HS-27A (cell line): ENCODE results near the gene RNASE13.

Experiments used
- DNase-seq: peaks from one replicate; pipeline ENCODE4 v3.0.0-alpha.2; 2012; ENCODE audit warnings: low read depth, missing footprints

The RNASE13 gene

DNA sequence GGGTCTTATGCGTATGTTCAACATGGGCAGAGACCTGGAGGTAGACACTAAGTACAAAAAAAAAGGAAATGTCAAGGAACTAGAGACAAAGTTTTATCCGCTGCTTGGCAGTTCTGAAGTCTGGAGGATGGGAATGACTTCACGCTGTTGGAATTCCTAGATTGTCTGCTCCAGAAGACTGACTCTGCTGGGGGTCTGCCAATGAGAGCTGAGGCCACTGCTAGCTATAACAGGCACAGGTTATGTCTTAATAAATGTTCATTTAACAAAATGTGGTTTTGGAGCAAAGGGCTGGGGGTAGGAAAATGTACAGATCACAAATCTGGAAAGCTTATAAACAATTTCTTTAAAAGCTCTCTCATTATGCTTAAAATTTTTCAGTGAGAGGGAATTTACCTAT lies 28.9 kb upstream of the RNASE13 start:
- DNase-seq: no peak

DNA sequence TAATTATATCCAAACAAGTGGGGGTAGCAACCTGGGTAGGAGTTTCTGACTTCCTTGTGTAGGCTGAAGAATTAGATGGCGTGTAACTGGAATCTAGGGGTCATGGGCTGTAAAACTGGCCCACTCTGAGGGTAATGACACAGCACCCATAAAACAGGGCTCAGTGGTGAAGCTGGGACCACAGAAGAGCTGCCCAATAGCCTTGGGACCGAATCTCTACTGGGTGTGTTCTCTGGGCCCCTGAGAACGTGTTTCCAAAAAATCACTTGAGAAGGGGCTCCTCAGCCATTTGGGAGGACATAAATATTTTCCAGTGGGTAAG lies 26.7 kb upstream of the RNASE13 start:
- DNase-seq: no peak

DNA sequence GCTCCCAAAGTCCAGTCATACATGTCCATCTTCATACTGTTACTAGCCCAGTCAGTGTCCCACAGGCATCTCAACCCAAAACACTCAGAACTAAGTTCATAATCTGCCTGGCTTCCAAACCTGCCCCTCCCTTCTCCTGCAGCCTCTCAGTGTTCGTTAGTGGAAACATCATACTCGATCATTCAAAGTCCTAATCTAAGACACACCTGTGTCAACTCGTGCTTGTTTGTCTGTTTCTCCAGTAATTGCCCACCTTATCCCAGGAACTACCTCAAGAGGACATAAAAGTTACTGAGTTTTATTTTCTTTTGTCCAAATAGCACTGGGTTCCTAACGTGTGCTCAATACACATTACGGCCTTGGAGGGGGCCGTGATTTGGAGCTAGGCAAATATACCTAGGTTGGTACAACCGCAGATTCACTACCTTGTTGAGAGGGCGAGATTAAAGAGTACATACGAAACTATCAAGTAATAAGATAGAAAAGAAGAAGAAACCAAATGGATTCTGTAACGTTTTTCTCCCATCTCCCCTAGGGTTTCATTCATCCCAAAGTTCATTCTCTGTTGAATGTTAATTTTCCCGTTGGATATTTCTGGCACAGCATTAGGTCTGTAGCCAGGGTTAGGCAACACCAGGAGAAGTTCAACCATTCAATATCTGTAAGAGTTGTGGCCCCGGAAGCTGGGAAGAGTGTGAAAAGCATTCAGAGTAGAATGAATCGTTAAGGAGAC lies 26.2 kb upstream of the RNASE13 start:
- no peak for DNase-seq

DNA sequence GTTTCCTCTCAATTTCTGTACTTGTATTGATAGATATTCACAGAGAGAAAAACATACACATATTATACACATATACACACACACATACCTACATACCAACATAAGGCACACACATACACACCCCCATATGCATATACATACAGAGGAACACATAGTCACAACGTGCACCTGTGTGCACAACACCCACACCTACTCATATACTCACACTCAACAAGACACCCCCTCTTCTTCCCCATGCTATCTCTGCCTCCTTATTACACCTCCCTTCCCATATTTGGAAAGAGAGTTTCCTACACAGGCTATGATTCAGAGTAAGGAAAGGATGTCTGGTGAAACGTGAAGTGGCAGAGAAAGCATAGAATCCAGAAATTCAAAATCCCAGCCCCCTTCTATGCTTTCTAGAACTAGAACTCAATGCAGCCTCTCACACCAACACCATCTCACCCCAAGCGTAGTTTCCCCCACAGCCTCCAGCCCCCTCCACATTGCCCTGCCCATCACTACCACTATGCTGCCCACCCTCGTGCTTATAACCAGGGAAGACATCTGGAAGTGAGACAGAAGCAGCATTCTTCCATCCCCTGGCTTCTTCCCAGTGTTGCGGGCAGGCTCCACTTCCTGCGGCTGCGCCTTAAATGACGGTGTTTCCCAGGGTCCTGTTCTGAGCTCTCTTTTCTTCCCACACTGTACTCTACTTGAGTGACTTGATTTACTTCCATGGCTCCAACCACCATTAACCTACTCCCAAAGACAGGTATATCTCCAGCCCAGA lies 25.4 kb upstream of the RNASE13 start:
- no peak for DNase-seq

DNA sequence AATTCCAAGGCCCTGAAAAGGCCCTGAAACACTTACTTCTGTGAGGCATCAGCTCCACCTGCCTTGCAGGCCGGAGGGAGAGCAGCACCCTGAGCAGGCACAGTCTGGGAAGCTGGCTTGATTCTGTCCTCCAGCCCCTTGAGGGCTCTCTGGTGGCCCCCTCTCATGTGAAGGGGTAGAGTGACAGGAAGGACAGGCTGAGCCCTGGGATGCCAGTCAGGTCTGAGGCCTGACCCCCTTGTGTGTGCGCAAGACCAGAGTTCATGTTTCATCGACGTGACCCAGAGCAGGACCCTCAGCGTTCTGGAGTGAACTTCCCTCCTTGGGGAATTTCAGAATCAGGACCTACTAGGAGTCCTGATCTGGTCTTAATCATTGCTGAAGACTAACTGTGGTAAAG lies 24.3 kb upstream of the RNASE13 start:
- no peak for DNase-seq

DNA sequence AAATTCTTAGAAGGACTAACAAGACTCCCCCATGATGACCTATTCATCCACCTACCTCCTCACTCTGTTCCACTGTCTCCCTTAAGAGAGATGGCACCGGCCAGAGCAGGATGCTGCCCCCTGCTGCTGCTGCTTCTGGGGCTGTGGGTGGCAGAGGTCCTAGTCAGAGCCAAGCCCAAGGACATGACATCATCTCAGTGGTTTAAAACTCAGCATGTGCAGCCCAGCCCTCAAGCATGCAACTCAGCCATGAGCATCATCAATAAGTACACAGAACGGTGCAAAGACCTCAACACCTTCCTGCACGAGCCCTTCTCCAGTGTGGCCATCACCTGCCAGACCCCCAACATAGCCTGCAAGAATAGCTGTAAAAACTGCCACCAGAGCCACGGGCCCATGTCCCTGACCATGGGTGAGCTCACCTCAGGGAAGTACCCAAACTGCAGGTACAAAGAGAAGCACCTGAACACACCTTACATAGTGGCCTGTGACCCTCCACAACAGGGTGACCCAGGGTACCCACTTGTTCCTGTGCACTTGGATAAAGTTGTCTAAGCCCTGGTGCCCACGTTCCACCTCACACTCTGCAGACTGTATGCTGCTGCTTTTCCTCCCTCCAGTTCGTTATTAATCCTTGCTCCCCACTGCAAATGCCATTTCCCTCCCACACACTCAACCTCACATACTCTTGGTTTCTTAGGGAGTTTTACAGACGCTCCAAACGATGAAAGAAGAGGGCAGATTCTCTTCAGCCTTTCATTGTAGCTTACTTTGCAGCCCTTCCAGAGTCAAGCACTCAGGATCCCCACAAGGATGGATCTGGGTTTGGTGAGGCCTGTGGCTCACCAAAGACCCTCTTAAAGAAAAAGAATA lies 23.4 kb upstream of the RNASE13 start, which contains the start of gene RNASE8:
RNASE8 (plus strand) TSS at position 20 of the 873 bp plus-strand sequence; CDS start at position 91, 71 bp downstream.
- DNase-seq: no peak

DNA sequence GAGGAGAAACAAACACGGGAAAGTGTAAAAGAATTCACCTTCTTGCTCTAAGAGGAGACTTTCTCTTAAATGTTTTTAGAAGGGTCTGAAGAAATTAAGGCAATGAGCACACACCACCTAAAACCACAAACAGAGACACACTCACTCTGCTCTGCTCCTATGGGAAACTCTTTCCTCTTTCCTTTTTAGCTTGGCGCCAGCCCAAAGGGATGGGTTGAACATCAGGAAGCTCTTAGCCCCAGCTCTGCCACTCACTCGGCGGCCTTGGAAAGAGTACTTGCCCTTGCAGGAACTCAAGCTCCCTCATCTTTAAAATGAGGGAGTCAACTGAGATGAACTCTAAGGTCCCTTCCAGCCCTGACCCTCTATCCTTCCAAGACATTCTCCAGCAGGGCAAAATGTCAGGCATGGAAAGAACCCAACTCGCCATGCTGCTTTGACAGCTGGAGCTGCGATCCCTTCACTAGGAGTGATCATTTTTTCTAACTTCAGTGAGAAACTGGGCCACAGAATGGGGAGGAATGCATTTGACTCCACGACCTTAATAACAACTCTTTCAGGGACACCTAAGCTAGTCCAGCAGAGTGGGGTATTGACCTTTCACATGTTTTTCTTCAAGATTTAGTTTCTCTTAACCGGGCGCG lies 22.0 kb upstream of the RNASE13 start:
- DNase-seq: no peak

DNA sequence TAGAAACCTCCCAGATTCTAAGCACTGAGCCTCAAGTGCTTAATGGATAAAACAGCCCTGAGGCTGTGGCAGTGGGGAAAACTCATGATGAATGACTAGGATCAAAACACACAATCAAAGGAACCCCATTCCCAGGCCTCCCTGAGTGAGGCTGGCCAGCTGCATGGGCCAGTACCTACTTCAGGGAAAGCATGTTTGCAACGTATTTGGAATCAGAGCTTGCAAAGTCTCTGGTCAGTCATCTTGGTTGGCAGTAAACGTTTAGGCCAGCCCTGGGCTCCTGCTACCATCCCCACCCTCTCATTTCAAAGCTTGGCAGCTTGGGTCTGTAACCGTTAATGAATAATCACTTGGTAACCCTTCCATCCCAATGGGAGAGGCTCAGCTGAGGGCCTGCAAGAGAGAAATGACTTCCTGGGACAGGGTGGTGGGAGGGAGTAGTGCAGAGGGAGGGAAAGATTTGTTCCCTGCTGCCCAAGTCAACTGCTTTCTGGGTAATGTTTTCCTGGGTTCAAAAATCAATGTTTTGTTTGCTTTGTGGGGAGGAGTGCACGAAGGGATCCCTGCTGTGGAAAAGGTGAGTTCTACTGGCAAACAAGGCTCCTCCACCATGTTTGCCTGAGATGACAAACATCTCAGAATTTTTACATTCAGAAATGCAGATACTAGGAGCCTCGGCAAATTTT lies 21.0 kb upstream of the RNASE13 start:
- no peak for DNase-seq

DNA sequence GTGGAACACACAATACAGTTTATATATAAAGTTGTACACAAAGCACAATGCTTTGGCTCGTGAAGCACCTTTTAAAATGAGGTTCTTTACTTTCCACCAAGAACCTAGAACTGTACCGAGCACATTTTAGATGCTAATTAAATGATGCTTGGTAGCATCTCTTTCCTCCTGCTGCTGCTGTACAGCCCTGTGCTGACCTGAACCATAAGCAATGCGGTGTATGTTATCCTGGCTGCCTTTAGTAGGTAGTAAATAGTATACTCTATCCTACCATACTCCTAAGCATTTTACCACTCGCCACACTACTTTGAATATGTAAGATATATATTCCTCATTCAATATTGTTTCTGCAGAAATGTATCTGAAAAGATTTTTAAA lies 20.1 kb upstream of the RNASE13 start:
- no peak for DNase-seq

DNA sequence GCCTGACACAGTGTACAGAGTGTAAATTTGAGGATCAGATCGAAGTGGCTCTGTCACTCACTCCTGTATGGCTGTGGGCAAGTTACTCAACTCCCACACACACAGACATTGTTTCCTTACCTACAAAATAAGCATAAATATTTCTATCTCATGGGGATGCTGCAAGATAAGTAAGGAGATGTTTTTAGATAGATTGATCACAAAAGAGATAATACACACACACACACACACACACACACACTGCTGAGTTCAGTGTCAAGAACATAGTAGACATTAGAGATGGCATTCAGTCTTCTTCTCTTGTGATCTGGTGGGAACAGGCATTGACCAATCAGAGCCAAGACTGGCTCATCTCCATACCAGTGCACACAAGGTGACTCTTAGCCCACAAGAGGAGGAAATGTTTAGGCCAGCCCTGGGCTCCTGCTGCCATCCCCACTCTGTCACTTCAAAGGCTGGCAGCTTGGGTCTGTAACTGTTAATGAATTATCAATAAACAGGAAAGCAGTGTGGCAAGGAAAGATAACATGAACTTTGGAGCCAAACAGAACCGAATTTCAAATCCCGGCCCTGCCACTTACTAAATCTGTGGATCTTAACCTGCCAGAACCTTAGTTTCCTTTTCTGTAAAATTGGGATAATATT lies 19.6 kb upstream of the RNASE13 start:
- DNase-seq: no peak

DNA sequence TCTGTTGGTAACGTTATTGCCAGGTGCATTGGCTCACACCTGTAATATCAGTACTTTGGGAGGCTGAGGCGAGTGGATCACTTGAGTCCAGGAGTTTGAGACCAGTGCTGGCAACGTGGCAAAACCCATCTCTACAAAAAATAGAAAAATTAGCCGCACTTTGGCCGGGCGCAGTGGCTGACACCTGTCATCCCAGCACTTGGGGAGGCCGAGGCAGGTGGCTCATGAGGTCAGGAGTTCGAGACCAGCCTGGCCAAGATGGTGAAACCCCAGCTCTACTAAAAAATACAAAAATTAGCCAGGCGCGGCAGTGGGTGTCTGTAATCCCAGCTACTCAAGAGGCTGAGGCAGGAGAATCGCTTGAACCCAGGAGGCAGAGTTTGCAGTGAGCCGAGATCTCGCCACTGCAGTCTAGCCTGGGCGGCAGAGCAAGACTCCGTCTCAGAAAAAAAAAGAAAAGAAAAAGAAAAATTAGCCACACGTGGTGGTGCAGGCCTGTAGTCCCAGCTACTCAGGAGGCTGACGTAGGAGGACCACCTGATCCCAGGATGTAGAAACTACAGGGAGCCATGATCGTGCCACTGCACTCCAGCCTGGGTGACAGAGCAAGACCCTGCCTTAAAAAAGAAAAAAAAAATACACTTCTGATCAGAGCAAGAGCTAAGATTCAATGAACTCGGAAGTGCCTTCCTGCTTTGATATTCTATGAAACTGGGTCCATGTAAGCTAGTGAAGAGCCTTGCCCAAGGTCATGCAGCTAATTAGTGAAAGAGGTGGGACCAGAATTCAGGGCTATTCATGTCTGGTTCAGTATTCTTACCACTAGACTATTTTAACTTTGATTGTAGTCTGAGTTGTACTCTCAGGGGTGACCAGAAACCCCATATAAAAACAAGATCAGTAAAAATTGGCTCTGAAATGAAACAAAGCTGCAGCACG lies 18.8 kb upstream of the RNASE13 start:
- no peak for DNase-seq

DNA sequence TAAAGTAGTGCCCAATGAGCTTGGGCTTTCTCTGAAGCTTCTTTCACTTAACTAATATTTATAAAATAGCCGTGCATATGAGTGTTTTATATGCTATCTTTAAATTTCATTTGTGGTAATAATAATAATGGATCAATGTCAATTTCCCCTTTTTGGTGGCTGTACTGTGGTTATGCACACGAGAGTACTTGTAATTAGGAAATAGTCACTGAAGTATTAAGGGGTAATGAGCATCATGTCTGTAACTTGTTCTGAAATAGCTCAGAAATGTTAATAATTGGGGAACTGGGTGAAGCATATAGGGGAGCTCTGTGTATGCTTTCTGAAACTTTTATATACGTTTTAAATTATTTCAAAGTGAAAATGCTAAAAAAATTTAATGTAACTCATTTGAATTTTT lies 16.0 kb upstream of the RNASE13 start:
- no peak for DNase-seq

DNA sequence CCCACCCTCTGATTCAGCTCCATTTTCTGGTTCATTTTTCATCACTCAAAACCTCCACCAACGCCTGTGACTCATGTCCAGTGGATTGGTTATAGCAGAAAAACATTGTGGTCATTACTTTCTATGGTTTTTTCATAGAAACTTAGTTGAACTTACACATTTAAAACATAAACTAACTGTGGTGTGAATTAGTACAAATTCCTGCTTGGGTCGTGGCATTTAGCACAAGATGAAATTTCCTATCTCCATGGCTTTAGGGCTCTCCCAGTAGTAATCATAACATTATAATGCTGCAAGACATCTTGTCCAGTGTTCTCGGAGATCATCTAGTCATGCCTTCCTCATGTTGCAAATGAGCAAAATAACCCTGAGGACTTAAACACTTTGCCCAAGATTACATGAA lies 14.7 kb upstream of the RNASE13 start:
- DNase-seq: no peak

DNA sequence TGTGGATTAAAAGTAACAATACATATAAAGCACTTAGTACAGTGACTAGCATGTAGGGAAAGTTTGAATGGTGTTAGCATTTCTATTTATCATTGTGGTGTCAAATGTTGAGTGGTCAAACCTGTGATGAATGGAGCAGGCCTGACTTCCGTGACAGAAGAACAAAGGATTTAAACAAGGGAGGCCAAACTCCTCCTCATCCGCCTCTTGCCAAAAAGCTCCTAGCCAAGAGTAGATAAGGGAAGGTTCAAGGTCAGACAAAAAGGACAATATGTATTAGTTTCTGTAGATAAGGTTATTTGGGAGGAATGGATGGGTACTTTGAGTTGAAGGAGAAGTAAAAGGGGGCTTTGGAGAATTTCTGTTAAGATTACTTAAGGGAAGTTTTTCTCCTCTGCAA lies 14.0 kb upstream of the RNASE13 start:
- DNase-seq: no peak

DNA sequence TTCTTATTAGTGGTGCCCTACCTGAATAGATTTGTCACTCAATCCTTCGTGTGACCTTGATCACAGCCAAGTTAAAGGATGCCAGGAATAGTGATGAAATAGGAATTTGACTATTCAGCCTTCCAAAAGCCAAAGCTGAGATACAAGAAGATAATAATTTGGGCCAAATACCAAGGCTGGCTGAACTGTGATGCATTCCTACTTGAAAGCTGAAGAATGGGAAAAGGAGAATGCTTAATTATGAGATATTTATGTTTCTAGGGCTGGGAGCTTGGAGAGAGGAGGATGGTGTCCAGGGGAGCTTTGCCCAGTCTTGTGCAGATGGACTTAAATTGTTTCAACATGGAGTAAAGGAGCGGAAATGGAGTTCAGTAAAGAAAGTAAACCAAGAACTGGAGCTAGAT lies 12.8 kb upstream of the RNASE13 start:
- DNase-seq: no peak

DNA sequence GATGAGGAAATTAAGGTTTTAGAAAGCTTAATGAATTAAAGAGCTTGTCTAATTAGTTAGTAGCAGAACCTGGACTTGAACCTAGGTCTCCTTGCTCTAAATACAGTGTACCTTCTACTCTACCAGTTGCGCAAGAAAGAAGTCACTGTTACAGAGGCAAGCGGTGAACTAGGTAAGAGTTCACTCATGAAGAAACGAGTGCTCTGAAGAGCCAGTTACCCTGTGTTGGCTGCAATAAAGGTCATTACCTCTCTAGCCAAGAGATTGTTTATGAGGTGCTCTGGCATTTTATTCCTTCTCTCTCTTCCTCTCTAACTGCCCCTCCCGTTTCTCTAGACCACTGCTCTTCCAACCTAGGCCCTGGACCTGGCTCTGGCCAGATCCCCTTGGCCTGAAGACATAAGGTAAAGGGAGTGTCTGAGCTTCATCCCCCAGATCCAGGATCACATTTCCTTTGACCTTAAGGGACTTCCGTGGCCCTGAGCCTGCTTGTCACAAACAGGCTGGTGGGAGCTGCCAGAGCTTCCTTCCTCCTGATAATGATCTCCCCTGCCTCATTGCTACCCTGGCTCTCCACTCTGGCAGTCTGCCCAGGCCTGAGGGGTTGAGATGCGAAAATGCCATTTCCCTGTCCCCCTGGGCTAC lies 9.5 kb upstream of the RNASE13 start:
- DNase-seq: no peak

DNA sequence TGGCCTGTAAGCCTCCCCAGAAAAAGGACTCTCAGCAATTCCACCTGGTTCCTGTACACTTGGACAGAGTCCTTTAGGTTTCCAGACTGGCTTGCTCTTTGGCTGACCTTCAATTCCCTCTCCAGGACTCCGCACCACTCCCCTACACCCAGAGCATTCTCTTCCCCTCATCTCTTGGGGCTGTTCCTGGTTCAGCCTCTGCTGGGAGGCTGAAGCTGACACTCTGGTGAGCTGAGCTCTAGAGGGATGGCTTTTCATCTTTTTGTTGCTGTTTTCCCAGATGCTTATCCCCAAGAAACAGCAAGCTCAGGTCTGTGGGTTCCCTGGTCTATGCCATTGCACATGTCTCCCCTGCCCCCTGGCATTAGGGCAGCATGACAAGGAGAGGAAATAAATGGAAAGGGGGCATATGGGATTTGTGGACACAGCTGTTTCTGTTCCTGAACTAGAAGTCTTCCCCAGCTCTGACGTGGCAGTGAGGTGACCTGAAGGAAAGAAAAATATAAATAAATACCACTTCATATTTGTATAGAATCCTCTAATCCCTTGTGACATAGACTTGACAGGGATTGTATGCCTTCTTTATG lies 8.9 kb upstream of the RNASE13 start:
- DNase-seq: no peak

DNA sequence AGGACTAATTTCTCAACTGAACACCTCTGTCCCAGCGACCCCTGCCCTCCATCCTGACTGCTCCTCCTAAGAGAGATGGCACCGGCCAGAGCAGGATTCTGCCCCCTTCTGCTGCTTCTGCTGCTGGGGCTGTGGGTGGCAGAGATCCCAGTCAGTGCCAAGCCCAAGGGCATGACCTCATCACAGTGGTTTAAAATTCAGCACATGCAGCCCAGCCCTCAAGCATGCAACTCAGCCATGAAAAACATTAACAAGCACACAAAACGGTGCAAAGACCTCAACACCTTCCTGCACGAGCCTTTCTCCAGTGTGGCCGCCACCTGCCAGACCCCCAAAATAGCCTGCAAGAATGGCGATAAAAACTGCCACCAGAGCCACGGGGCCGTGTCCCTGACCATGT lies 8.3 kb upstream of the RNASE13 start:
- no peak for DNase-seq
